HG03175 (cell line): ENCODE measurements around the gene BOLA1.
A peak's percentile ranks its signal among the peaks of the same experiment; 100 is the strongest.
"Not testable (repeated sequence)": the region's sequence is repeated elsewhere in the genome, so short reads cannot be mapped to it uniquely, and the experiment has no call there.

Experiments
- ATAC-seq: cut with Tn5 transposase; IDR thresholded peaks from one replicate; pipeline ENCODE4 v1.9.1; 2021; ENCODE audit warnings: mild to moderate bottlenecking, moderate library complexity; ENCODE audit not compliant: unreplicated experiment

BOLA1 gene

GRCh38 chr1:149899460-149900284, at the start of gene BOLA1:
Gene BOLA1 (plus strand): TSS chr1:149899568. CDS start chr1:149900060, 492 bp downstream.
- peak; percentile 96 for ATAC-seq

- ATAC-seq = no peak
Measured at GRCh38 chr1:149849947-149850360, 49.4 kb upstream of the BOLA1 start.

GRCh38 chr1:149850732-149851345, 48.5 kb upstream of the BOLA1 start:
- ATAC-seq = peak; percentile 61

DNA sequence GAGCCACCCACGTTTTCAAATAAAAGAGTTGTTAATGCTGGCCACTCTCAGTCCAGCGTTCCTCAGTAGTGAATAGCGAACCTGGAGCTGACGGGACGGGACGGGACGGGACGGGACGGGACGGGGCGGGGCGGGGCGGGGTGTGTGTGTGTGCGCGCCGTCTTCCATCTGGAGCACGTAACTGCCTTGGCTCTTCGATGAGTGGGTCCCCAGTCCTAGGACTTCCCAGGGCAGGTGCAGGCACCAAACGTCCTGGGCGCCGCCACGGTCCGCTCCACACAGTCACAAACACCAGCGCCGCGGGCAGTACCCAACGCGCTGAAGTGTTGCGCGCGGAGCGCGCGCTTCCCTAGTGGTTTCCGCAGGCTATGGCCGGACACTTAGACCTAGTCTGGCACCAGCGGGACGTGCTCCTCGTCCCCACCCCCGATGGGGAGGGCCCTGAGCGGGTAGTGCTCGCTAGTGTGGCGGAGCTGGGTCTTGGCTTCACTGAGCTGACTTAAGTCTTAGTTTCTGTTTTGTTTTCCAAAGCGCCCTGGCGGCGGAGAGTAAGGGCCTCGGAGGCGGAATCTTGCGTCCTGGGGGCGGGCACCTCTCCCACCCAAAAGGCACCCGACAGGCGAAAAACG, 47.7 kb upstream of the BOLA1 start:
- ATAC-seq = peak; percentile 42

- peak; percentile 21 for ATAC-seq
Measured at GRCh38 chr1:149852263-149852662, 47.1 kb upstream of the BOLA1 start.

GRCh38 chr1:149860271-149860670, 39.1 kb upstream of the BOLA1 start:
- ATAC-seq = peak; percentile 15

DNA sequence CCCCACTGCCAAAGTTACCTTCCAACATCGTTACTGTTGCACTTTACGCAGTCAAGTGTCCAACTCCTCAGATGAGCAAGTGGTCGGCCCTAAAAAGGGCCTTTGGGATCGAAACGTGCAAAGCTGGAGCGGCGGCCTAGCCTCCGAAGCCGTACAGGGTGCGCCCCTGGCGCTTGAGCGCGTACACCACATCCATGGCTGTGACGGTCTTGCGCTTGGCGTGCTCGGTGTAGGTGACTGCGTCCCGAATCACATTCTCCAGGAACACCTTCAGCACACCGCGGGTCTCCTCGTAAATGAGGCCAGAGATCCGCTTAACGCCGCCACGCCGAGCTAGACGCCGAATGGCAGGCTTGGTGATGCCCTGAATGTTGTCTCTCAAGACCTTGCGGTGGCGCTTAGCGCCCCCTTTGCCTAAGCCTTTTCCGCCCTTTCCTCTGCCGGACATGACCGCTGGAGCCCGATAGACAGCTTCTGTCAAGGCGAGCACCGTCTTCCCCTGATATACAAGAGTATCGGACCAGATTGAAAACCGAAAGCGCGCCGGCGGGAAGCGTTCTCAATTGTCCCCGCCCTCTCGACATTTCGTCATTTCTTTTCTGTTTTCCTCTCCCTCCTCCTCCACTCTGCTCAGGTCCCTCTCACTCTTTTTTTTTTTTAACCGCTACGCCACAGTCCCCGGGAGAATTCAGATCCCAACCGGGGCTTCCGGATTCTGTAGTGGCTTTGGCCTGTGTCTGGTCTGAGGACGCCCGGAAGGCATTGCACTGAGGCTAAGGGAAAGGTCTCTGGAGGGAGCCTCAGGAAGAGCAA, 38.5 kb upstream of the BOLA1 start:
- ATAC-seq = peak; percentile 70

GRCh38 chr1:149861497-149862054, 37.8 kb upstream of the BOLA1 start:
- ATAC-seq = peak; percentile 11

DNA sequence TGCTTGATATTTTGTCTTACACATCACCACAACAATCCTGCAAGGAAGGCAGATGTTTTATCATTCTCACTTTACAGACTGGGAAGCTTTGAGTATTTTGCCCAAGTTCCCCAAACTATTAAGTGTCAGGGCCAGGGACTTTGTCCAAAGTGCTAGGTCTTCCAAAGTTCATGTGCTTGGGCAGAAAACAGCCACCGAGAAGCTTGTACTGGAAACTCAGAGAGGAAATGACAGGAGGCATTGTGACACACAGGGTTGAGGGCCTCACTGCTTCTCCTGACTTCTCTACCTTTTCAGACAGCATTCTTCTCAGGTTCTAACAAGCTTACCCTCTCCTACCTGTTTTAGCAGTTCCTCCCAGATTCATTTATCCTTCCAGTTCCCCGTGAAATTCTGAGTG, 32.5 kb upstream of the BOLA1 start:
- ATAC-seq = not testable (repeated sequence)

DNA sequence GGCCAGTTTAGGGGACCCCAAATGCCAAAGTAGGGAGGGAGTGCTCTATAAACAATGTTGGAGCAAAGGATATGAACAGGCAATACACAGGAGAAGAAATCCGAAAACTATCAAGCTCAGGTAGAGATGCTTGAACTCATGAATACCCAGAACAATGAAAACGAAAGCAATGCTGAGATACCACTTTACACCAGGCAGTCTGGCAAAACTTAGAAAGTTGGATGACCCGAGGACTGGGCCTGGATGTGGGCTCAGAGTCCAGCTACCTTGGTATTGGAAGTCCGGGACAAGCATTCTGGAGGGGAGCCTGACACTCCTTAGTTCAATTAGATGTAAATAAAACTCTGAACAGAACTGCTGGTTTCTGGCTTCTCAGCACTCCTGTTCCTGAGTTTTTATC, 26.3 kb upstream of the BOLA1 start:
- not testable (repeated sequence) for ATAC-seq

- ATAC-seq = no peak
Measured at GRCh38 chr1:149877211-149877946, 22.0 kb upstream of the BOLA1 start.

- no peak for ATAC-seq
Measured at GRCh38 chr1:149879556-149879955, 19.8 kb upstream of the BOLA1 start.

DNA sequence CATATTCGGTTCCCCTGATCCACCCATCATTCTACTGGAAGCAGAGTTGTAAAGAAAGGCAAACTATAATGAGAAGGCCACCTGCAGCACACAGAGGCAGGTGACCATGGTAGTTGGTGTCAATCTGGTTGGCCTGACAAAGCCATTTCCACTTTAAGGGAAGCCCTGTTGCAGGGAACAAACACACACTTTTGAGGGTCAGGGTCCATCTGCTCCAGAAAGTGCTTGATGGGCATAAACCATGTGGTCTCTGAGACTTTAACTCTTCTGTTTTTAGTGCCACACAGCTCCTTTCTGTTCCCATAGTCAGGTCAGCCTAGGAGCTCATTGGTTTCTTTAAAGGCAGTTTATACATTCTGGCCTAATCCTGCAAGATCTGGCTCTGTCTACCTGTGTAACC, 17.5 kb upstream of the BOLA1 start:
- ATAC-seq = no peak

- ATAC-seq = no peak
Measured at GRCh38 chr1:149883598-149884247, 15.6 kb upstream of the BOLA1 start.

GRCh38 chr1:149884433-149885338, 14.7 kb upstream of the BOLA1 start:
- ATAC-seq = no peak

GRCh38 chr1:149885339-149886120, 13.8 kb upstream of the BOLA1 start:
- peak; percentile 12 for ATAC-seq

DNA sequence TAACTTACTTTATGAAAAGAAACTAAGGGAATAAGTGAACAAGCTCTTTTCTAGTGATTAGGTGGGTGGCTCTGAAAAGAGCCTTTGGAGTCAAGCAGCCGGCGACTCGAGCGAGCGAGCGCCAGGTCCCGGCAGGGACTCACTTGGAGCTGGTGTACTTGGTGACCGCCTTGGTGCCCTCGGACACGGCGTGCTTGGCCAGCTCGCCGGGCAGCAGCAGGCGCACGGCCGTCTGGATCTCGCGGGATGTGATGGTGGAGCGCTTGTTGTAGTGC, 13.3 kb upstream of the BOLA1 start:
- ATAC-seq = not testable (repeated sequence)
